ENCODE measurements around the gene UCN. TPM values are rescaled to one million over a fixed set of nuclear protein-coding genes. Genes with fewer than 3 reads are reported as not detected.

UCN gene, protein sequence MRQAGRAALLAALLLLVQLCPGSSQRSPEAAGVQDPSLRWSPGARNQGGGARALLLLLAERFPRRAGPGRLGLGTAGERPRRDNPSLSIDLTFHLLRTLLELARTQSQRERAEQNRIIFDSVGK
- 0.48 and 0.85 TPM in 2 replicates for total RNA-seq

DNA sequence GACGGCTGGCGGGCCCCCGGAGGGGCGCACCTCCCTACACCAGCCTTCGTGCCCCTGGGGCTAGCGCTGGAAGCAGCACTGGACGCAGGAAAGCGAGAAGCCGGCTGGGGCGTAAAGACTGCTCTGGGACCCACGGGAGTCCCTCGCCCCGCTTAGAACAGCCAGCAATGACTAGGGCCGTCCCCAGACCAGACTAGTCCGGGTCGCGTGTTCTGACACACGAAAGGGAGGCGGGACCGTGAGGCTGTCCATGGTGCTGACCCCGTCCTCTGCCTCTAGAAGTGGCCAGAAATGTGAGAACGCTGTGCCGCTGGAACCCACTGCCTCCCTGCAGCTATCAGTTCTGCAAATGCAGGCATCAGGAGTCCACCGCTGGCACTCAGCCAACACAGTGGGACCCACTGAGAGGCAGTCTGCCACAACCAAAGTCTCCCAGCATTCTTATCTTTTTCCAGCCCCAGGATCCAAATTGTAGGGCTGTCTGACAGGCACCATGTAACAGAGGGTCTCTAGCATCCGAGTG, at the start of gene UCN:
Gene UCN (minus strand): TSS at position 87 of the 523 bp plus-strand sequence. CDS start 550 bp downstream, outside the sequence.

DNA sequence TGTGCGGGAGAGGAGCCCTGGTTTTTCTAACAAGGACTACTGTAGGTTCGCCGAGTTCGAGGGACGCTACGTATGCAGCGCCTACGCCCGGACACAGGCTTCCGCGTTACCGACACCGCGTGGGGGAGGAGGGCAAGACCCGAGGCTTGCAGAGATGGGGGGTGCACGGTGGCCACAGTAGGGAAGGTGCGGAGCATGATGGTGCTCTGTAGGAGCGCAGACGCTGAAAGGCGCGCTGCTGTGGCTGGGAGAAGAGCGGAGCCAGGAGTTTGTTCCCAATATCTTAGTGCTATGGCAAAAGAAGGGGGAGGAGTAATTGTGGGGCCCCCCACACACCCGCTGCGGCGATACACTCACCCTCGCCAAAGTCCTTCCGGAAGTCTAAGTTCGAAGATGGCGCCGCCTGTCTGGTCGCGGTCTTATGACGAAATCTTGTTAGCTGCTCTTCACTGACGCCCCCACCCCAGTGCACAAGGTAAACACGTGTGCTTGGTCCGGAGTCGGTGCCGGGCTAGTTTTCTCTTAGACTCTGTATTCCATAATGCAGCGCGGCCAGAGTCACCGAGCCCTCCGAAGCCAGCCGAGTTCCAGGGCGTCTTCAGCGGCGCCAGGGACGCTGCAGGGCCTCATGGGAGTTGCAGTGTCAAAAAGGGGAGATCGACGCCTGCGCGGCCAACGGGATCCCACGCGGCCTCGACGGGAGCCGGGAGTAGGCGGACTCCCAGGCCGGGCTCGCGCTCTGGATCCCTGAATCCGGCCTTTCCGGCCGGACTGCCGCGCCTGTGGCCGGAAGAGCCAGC, 48.3 kb upstream of the UCN start, which contains the start of gene GTF3C2:
Gene GTF3C2 (minus strand): TSS at position 383 of the 800 bp plus-strand sequence. CDS start 13,210 bp downstream, outside the sequence.

DNA sequence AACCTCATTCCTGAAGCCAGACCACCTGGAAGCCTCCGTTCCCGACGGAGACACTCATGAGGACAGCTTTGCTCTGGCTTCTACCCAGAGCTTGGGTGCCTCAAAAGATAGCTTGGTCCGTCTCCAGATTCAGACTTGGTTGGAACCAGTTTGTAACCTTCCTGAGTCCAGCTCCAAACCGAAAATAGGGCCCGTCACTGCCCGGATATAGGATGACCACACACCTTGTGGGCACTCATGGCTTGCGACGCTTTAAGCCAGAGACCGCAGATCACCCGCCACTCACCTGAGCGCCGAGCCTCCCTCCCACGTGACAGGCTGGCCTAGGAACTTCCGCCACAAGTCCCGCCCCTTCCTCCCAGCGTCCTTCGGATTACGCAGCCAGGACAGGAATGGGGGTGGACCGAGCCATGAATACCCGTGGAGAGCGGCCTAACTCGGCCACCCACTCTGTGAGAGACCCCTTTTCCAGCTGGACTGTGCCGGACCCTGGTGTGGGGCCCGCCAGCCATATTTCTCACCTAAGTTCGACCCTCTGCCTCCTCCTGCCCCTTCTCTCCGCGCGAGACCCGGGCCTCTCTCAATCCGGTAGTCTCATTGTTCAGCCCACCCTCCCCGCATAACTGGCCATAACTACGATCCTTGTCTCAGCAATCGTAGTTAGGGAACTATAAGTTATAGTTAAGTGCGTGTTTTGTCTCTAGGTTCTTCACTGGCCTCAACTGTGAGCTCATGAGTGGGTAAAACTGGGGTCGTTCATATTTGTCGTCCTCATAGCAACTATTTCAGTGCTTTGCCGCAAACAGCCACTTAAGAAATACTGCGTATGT, 14.7 kb upstream of the UCN start, which contains the start of gene MPV17:
Gene MPV17 (minus strand): TSS at position 332 of the 830 bp plus-strand sequence. CDS start 580 bp downstream, outside the sequence.

DNA sequence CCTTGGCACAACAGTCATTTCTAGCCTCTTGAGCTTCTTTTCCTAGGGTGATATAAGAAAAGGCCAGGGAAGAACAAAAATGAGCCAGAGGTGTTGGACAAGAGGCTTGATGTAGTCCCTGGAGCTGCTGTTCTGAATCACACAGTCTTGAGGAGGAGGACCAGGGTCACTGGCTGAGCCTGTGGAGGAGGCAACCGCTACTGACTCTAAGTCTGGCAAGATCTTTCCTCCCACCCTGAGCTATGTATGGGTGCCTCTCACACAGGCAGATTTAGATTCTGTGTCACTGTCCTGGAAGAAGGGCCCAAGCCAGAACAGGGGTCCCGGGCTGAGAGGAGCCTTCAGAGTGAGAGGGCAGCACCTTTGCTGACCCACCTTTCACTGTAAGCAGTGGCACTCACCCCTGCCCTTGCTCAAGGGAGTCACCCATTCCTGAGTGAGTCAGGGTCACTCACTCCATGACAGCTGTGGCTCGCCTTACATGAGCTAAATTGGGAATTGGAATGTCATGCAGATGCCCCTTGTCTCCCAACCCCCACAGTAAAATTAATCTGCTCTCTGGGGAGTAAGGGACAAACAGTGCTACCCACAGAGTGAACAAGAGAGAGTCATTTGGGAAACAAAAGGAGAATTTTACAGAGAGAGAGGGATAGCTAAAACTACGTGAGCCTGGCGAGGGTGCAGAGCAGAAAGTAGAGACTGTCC, 26.2 kb downstream of the UCN start, which contains the start of gene TRIM54:
Gene TRIM54 (plus strand): TSS at position 575 of the 705 bp plus-strand sequence. CDS start 303 bp downstream, outside the sequence.

DNA sequence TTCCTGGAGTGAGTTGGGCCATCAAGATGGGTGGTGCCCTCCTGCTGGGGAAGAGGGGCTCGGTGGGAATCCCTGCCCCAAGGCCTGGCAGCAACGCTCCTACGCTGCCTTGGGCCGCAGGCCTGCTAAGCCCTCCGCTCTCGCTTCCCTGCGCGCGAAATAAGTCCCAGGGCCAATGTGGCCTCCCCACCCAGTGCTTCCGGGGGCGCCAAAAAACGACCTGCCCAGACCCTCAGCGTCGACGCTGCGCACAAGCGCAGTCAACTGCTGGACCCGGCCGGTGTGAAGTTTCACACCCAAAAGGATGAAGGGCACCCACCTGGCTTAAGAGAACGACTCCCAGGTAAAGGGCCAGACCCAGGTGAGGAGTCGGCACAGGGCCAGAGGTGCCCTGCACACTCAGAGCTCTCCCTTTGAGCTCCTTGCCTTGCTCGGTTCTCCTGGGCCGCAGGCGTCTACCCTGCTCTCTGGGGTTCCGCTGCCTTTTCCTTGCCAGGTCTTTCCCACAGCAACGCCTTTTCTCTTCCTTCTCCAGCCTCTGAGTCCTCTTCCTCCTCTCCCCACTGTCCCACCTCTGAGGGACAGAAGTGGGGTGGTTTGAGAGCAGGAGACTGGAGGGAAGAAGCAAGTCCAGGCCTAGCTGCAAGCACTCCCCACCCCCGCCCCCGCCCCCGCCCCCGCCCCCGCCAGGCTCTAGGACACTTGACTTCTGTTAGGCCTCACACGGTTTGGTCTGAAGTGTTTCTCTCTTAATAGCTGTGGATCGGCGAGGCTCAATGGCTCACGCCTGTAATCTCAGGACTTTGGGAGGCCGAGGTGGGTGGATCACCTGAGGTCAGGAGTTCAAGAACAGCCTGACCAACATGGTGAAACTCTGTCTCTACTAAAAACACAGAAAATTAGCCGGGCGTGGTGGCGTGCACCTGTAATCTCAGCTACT, 32.8 kb downstream of the UCN start, which contains the start of gene DNAJC5G:
Gene DNAJC5G (plus strand): TSS at position 223 of the 940 bp plus-strand sequence. CDS start 1,296 bp downstream, outside the sequence.

DNA sequence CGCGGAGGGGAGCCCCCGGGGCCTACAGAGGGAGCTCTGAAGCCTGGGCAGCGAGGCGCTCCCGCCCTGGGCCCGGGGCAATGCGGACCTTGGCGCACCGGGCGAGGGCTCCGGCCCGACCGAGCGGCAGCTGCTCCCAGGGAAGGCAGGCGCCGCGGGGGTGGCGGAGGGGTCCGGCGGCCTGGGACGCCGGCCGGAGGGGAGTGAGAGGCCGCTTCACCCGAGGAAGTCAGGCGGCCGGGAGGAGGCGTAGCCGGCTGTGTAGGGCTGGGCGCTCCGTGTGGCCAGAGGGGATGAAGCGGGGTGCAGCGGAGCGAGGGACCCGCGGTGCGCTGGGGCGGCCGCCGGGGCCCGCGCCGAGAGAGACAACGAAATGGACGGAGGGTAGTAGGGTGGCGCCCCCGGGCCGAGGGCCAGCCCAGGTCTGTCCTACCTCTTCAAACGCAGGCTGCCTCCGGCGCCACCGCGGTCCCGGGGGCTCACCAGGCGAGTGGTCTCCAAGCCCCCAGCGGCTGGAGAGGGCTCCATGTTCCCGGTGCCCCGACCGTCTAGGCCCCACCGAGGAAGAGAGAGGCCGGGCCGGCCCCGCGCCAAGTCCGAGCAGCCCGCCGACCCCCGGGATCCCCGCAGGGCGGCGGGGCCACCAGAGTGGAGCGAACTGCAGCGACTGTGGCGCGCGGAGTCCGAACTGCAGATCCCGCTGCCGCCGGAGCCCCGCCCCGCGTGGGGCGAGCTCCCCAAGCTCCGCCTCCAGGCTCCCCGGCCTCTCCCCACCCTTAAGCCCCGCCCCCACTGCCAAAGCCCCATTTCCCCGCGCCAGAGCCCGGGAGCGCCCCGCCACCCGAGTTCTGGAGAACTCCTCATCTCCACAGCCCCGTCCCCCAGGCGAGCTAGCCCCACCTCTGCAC, 45.6 kb downstream of the UCN start, which contains the start of gene SLC30A3:
Gene SLC30A3 (minus strand): TSS at position 669 of the 908 bp plus-strand sequence. CDS start 141 bp downstream, at position 528.

Other genes with a start within 250 kb of the UCN start
- 308 and 345 TPM in 2 replicates for gene OST4, start 236.8 kb downstream of the UCN start, total RNA-seq
- gene EMILIN1, start 229.8 kb downstream of the UCN start, total RNA-seq: 0.21 and 0.24 TPM in 2 replicates
- 0.85 and 1.7 TPM in 2 replicates for gene KHK, start 221.7 kb downstream of the UCN start, total RNA-seq
- gene CGREF1, start 189.3 kb downstream of the UCN start, total RNA-seq: 8.7 TPM in 1 of 2 replicates, not detected in the other
- not detected in 2 replicates for gene ABHD1, start 184.6 kb downstream of the UCN start, total RNA-seq
- gene PREB, start 173.8 kb downstream of the UCN start, total RNA-seq: 35.0 and 43.6 TPM in 2 replicates
- not detected in 2 replicates for gene PRR30, start 169.0 kb downstream of the UCN start, total RNA-seq
- gene TCF23, start 159.4 kb downstream of the UCN start, total RNA-seq: not detected in 2 replicates
- 267 and 280 TPM in 2 replicates for gene ATRAID, start 96.4 kb downstream of the UCN start, total RNA-seq
- 26.9 and 34.7 TPM in 2 replicates for gene SLC5A6, start 96.2 kb downstream of the UCN start, total RNA-seq
- 30.3 and 36.4 TPM in 2 replicates for gene CAD, start 91.1 kb downstream of the UCN start, total RNA-seq
- not detected in 2 replicates for gene SLC30A3, start 45.4 kb downstream of the UCN start, total RNA-seq
- gene DNAJC5G, start 33.0 kb downstream of the UCN start, total RNA-seq: not detected in 2 replicates
- 0.24 and 0.43 TPM in 2 replicates for gene TRIM54, start 26.0 kb downstream of the UCN start, total RNA-seq
- 33.3 and 52.4 TPM in 2 replicates for gene MPV17, start 14.7 kb upstream of the UCN start, total RNA-seq
- 26.0 and 31.3 TPM in 2 replicates for gene GTF3C2, start 48.3 kb upstream of the UCN start, total RNA-seq
- 19.0 and 22.7 TPM in 2 replicates for gene EIF2B4, start 61.9 kb upstream of the UCN start, total RNA-seq
- 125 and 136 TPM in 2 replicates for gene SNX17, start 62.2 kb upstream of the UCN start, total RNA-seq
- gene ZNF513, start 72.3 kb upstream of the UCN start, total RNA-seq: 4.5 and 8.9 TPM in 2 replicates
- gene PPM1G, start 101.1 kb upstream of the UCN start, total RNA-seq: 77.2 and 99.3 TPM in 2 replicates
- gene NRBP1, start 120.2 kb upstream of the UCN start, total RNA-seq: 67.1 and 95.7 TPM in 2 replicates
- 28.0 and 28.6 TPM in 2 replicates for gene KRTCAP3, start 133.9 kb upstream of the UCN start, total RNA-seq
- gene IFT172, start 181.3 kb upstream of the UCN start, total RNA-seq: 3.8 and 5.8 TPM in 2 replicates
- 9.0 and 16.9 TPM in 2 replicates for gene FNDC4, start 186.8 kb upstream of the UCN start, total RNA-seq
- not detected in 2 replicates for gene GCKR, start 188.4 kb upstream of the UCN start, total RNA-seq

Measured in tracheal epithelial cell (primary cell).